ENCODE measurements around the gene ARMH2. TPM values are rescaled to one million over a fixed set of nuclear protein-coding genes. Genes with fewer than 3 reads are reported as not detected.

Gene ARMH2
- polyA plus RNA-seq, 3 donors: 0.34 to 0.71 TPM; not detected in 1

DNA sequence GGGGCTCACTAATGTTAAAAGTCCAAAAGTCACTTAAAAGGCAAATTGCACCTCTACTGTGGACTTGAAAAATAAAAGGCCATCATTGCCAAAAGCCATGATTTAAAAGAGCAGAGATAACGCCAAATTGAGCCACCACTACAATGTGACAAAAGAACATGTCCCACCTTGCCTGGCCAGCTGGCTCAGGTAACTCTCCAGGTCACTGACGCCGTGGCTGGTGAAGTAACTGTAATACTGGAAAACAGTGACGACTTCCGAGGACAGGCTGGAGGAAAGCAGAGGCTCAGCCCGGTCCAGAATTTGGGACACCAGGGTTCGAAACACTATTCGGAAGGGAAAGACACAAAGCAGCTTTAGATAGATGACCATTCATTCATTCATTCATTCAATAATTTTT lies 29.3 kb upstream of the ARMH2 start:
- Histone ChIP-seq H2AFZ (ENCODE audit: insufficient read depth, low read depth, low read length, poor library complexity, severe bottlenecking) (no peak overlapping the region), H4K20me1 (ENCODE audit: insufficient read depth, low read length) (peaks cover 99% of the 10 kb centered on the region), H3K79me2 (ENCODE audit: insufficient read depth, low read length) (no peaks in the 10 kb centered on the region), H3K4me2 (replicated peaks; ENCODE audit: extremely low read depth, low read length, poor library complexity, severe bottlenecking) (no peak overlapping the region), H3K27ac (ENCODE audit: low read depth in 1 of 2, low read length in 2 of 2) (no peak overlapping the region), H3K36me3 (replicated peaks in 1 of 2; ENCODE audit: control insufficient read depth in 1 of 2, insufficient read depth in 2 of 2, low read length in 2 of 2) (peaks cover 100% of the 10 kb centered on the region in 2 donors), H3K9ac (ENCODE audit: insufficient read depth, low read length, poor library complexity, severe bottlenecking) (no peak overlapping the region), H3K27me3 (ENCODE audit: control insufficient read depth in 2 of 2, insufficient read depth in 2 of 2, low read length in 2 of 2) (no peaks in the 10 kb centered on the region), H3K9me3 (replicated peaks in 1 of 2; ENCODE audit: control insufficient read depth in 1 of 2, insufficient read depth in 1 of 2, low read length in 2 of 2) (no peaks in the 10 kb centered on the region), H3K4me1 (ENCODE audit: control insufficient read depth in 1 of 2, insufficient read depth in 2 of 2, low read length in 2 of 2) (no peaks in the 10 kb centered on the region), H3K4me3 (replicated peaks in 1 of 3; ENCODE audit: low read depth in 2 of 3, low read length in 3 of 3) (no peak overlapping the region)
- peaks cover 91 to 100% of the 10 kb centered on the region in 2 donors for H3K36me3 Mint-ChIP-seq
- WGBS (ENCODE audit: insufficient coverage): 86% methylated on average over 3 of the region's 8 CpGs
- no peaks in the 10 kb centered on the region for H3K4me1 Mint-ChIP-seq
- H3K4me3 Mint-ChIP-seq: no peak overlapping the region
- H3K9me3 Mint-ChIP-seq: no peaks in the 10 kb centered on the region
- H3K27me3 Mint-ChIP-seq (ENCODE audit: low read depth in 3 of 3): peaks cover 0 to 2% (median 0%) of the 10 kb centered on the region in 3 donors
- TF ChIP-seq, protein P1, sequence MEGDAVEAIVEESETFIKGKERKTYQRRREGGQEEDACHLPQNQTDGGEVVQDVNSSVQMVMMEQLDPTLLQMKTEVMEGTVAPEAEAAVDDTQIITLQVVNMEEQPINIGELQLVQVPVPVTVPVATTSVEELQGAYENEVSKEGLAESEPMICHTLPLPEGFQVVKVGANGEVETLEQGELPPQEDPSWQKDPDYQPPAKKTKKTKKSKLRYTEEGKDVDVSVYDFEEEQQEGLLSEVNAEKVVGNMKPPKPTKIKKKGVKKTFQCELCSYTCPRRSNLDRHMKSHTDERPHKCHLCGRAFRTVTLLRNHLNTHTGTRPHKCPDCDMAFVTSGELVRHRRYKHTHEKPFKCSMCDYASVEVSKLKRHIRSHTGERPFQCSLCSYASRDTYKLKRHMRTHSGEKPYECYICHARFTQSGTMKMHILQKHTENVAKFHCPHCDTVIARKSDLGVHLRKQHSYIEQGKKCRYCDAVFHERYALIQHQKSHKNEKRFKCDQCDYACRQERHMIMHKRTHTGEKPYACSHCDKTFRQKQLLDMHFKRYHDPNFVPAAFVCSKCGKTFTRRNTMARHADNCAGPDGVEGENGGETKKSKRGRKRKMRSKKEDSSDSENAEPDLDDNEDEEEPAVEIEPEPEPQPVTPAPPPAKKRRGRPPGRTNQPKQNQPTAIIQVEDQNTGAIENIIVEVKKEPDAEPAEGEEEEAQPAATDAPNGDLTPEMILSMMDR (IDR thresholded peaks at IDR 0.05): no peak
- no peak for DNase-seq
- intact Hi-C loops (cut with micrococcal nuclease): no loop called here
- H3K27ac Mint-ChIP-seq: peak overlapping the region in 1 of 7 donors; percentile 10

DNA sequence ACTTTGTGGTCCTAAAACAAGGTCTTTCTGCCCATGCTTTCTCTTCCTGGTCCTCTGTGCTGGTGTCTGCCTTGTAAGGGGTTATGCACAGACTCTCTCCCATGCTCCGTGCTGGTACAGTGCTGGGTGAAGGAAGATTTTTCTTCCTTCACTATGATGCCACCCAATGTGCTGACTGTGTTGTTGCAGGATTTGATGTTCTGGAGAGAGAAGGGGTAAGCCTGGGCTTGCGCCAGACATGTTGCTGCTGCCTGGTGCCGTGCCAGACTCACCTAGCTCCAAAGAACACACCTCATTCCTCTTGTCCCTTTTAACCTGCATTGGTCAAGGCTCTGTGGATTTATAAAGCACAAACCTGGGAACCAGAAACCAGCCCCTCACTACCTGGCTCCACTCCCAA lies 28.4 kb upstream of the ARMH2 start:
- Histone ChIP-seq H3K9me3 (replicated peaks in 1 of 2; ENCODE audit: control insufficient read depth in 1 of 2, insufficient read depth in 1 of 2, low read length in 2 of 2) (no peaks in the 10 kb centered on the region), H3K27ac (ENCODE audit: low read depth in 1 of 2, low read length in 2 of 2) (peak overlapping the region in 1 of 2 donors; percentile 26), H2AFZ (ENCODE audit: insufficient read depth, low read depth, low read length, poor library complexity, severe bottlenecking) (no peak overlapping the region), H4K20me1 (ENCODE audit: insufficient read depth, low read length) (peaks cover 99% of the 10 kb centered on the region), H3K4me3 (replicated peaks in 1 of 3; ENCODE audit: low read depth in 2 of 3, low read length in 3 of 3) (no peak overlapping the region), H3K79me2 (ENCODE audit: insufficient read depth, low read length) (no peaks in the 10 kb centered on the region), H3K9ac (ENCODE audit: insufficient read depth, low read length, poor library complexity, severe bottlenecking) (no peak overlapping the region), H3K4me2 (replicated peaks; ENCODE audit: extremely low read depth, low read length, poor library complexity, severe bottlenecking) (no peak overlapping the region), H3K27me3 (ENCODE audit: control insufficient read depth in 2 of 2, insufficient read depth in 2 of 2, low read length in 2 of 2) (no peaks in the 10 kb centered on the region), H3K4me1 (ENCODE audit: control insufficient read depth in 1 of 2, insufficient read depth in 2 of 2, low read length in 2 of 2) (no peaks in the 10 kb centered on the region), H3K36me3 (replicated peaks in 1 of 2; ENCODE audit: control insufficient read depth in 1 of 2, insufficient read depth in 2 of 2, low read length in 2 of 2) (peaks cover 100% of the 10 kb centered on the region in 2 donors)
- TF ChIP-seq, protein P1 (IDR thresholded peaks at IDR 0.05): no peak
- DNase-seq: no peak
- Mint-ChIP-seq H3K27me3 (ENCODE audit: low read depth in 3 of 3) (peaks cover 0 to 2% (median 0%) of the 10 kb centered on the region in 3 donors), H3K27ac (peak overlapping the region in 2 of 7 donors; percentile 64 to 71), H3K9me3 (no peaks in the 10 kb centered on the region), H3K36me3 (peaks cover 88 to 98% of the 10 kb centered on the region in 2 donors), H3K4me3 (no peak overlapping the region), H3K4me1 (no peaks in the 10 kb centered on the region)
- no CpG with 5 or more reads among the region's 3 CpGs for WGBS (ENCODE audit: insufficient coverage)
- intact Hi-C loops (cut with micrococcal nuclease): no loop called here

All from CD14-positive monocyte (primary cell).